AG09309 (cell line): Measurements from ENCODE around the gene DHX9.

ENCODE experiments used
- DNase-seq: peaks from one replicate; pipeline ENCODE4 v3.0.0-alpha.2; 2010; ENCODE audit warnings: low read depth
- H3K4me3 ChIP-seq: 2 replicates; pipeline ENCODE4 v1.5.1; 2011; ENCODE audit warnings: mild to moderate bottlenecking, low read depth, low read length, moderate library complexity; ENCODE audit not compliant: control insufficient read depth
- CTCF ChIP-seq: IDR thresholded peaks from 2 replicates; pipeline ENCODE4 v1.5.1; 2011; ENCODE audit warnings: mild to moderate bottlenecking, low read depth, low read length, inconsistent platforms; ENCODE audit not compliant: insufficient read depth, control insufficient read depth; ENCODE audit errors: missing control alignments

Gene DHX9

GRCh38 chr1:182816863-182817262, 22.3 kb upstream of the DHX9 start:
- no peak for DNase-seq
- no peak overlapping the region for H3K4me3 ChIP-seq
- TF ChIP-seq CTCF, result no peak

DNA sequence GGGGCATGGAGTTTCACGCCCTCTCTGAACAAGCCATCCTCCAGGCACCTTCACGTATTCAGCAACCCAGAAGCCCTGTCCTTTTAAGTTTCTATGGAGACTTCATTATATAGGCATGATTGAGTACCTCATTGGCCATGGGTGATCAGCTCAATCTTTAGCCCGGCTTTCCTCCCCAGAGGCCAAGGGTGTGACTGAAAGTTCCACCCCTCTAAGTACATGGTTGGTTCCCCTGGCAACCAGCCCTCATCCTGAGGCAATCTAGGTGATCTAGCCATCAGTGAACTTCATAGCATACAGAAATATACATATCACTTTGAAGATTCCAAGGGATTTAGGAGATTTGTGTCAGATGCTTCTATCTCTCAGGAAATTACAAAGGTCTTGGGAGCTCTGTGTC, 21.3 kb upstream of the DHX9 start:
- TF ChIP-seq CTCF, result no peak
- DNase-seq, result no peak
- H3K4me3 ChIP-seq, result no peak overlapping the region

- no peak for TF ChIP-seq CTCF
- no peak overlapping the region for H3K4me3 ChIP-seq
- no peak for DNase-seq
Observed at GRCh38 chr1:182823220-182823619, 15.9 kb upstream of the DHX9 start.

DNA sequence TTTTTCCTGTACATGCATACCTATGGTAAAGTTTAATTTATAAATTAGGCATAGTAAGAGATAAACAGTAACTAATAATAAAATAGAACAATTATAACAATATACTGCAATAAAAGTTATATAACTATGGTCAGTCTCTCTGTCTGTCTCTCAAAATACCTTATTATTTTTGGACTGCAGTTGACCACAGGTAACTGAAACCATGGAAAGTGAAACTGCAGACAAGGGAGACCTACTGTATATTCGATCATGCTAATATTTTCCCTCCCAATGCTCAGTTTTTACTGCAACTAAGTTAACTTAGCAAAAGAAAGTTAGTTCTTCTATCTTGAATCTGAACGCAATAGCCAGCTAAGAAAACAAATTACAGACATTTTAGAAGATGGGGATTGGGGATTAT, 12.3 kb upstream of the DHX9 start:
- no peak for TF ChIP-seq CTCF
- H3K4me3 ChIP-seq, result no peak overlapping the region
- no peak for DNase-seq

DNA sequence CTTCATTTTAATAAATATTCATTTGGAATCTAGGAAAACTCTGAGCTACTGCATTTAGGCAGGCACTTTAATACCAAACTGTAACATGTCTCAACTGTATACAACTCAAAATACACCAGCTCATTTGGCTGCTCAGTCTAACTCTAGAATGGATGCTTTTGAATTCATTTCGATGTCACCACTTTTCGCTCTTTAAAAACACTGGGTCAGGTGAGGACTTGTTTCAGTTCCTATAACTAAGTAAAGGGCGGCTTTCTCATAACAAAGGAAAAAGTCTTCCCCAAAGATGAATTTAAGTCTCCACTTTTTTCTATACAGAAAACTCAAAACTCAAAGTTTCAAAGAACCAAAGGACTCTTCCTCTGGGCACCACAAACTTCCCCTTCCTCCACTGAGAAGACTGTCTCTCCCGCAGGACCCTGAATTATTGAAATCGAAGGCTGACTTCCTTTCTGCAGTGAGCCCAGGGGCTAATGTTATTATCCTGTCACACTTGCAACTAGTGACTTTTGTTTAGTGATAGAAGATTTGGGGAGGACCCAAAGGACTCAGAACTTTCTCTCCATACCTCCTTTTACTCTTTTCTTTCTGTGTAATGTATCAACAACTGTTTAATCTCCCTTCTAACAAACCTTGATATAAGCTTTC, 9.7 kb upstream of the DHX9 start:
- H3K4me3 ChIP-seq, result no peak overlapping the region
- no peak for DNase-seq
- TF ChIP-seq CTCF, result no peak

- no peak overlapping the region for H3K4me3 ChIP-seq
- TF ChIP-seq CTCF, result no peak
- no peak for DNase-seq
Observed at GRCh38 chr1:182833271-182833670, 5.9 kb upstream of the DHX9 start.

GRCh38 chr1:182834326-182834725, 4.8 kb upstream of the DHX9 start:
- no peak for TF ChIP-seq CTCF
- no peak for DNase-seq
- H3K4me3 ChIP-seq, result no peak overlapping the region
